HG02610 (cell line): ENCODE data around the gene LRRC3B.

Experiments used
- ATAC-seq: cut with Tn5 transposase; IDR thresholded peaks from one replicate; pipeline ENCODE4 v1.9.1; 2021; ENCODE audit warnings: mild to moderate bottlenecking, moderate library complexity; ENCODE audit not compliant: unreplicated experiment

Gene LRRC3B

GRCh38 chr3:26630669-26631389 is 8.3 kb downstream of the LRRC3B start:
- no peak for ATAC-seq

DNA sequence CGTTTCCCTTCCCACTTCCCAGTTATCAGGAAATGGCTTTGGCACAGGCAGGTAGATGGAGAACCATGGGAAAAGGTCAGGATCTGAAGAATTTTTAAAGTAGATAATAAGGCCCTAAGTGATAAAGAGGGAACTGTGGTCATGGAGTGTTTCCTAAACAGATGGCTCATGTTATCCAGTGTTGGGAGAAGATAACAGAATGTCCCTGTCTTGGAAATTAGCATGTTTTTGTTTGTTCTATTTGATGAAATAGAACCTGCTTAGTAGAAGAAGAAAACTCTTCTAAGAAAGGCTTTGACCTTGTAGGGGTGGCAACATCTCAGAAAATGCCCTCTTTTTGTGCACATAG is 8.8 kb downstream of the LRRC3B start:
- ATAC-seq = no peak

DNA sequence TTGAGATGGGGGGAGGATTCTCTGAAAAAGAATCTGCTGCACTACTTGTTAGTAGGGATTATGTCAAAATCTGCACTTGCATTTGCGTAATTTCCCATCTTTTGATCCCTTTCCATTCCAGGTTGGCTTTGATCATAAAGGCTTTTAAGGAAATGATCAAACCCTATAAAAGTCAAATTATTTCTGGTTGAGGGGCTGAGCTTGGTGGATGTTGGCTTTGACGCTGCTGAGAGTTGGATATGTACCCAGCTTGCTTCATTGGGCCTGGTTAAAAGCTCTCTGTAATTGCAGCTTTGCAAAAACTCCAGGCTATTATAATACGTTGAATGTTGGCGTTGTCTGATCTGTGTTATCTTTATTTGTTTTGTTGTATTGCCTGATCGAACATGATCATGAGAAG is 12.0 kb downstream of the LRRC3B start:
- ATAC-seq = no peak

DNA sequence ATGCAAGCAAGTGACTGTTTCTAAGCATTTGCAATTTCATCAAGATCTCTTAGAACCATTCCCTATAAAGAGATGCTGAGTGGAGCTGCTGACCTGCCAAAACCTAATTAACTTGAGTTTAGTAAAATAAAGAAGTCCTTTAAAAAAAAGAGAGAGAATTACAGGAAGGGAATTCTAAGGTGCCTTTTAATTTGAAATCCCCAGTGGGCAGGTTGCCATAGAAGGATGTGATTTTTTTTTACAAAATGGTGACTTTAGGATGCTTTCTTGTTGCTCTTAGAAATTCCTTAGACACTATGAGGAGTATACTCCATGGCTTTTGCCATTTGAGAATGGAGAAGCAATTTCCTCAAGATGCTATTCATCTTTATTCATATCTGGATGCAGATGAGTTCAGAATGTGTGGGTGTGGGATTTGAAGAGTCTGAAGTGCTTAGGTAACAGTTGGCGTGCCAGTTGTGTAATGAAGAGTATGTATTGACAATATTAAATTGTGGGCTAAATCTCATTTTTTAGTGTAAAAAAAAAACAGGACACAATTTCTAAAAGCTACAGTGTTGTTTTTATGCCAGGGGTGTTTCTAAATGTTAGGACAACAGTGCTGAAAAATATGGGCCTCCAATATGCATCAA is 13.6 kb downstream of the LRRC3B start:
- no peak for ATAC-seq

DNA sequence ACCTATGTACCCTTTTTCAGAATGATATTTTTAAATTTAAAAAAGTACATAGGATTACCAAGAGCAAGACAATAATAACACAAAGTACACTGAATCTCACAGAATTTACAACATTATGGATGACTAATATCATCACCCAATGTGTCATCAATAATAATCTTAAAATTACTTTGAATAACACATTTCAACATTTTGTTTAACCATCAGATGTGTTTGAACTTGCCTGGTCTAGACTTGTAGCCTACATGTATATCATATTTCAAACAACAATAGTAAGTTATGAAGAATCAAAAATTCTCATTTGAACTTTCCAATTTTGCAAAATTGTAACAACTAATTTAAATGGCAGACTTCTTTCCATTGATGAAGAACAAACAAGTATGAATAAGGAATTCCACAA is 15.1 kb downstream of the LRRC3B start:
- no peak for ATAC-seq

- ATAC-seq = no peak
Measured at GRCh38 chr3:26638113-26638512, 15.5 kb downstream of the LRRC3B start.

DNA sequence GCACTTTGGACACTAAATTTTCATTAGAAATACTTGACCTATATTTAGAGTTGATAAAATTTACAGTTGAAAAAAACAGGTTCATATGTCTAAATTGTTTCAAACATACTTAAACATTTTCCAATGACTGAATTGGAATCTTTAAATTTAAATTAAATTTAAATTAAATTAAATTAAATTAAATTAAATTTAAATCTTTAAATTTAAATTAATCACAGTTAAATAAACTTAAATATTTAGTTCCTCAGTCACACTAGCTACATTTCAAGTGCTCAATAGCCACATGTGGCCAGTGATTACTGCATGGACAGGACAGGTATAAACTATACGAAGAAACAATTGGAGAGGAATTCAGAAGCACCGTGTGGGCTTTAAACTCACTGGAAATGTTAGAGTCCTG is 16.8 kb downstream of the LRRC3B start:
- ATAC-seq = no peak

GRCh38 chr3:26647078-26647477 is 24.5 kb downstream of the LRRC3B start:
- no peak for ATAC-seq

DNA sequence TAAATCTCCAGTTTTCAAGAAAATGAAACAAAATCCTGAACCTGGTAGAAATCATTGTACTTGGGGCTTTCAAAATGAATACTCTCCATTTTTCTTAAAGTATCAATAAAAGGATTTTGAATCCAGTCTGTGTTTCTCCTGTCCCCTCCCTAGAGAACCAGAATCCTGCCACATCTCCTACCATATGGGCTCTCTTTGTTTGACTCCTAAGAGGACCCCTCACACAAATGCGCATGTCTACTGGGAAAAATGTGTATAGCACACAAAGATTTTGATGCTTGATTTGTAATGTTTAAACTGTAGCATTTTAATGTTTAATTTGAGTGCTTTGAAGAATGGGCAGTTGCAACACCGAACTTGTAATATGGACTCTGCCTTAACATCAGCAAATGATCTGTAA is 25.9 kb downstream of the LRRC3B start:
- ATAC-seq = no peak

DNA sequence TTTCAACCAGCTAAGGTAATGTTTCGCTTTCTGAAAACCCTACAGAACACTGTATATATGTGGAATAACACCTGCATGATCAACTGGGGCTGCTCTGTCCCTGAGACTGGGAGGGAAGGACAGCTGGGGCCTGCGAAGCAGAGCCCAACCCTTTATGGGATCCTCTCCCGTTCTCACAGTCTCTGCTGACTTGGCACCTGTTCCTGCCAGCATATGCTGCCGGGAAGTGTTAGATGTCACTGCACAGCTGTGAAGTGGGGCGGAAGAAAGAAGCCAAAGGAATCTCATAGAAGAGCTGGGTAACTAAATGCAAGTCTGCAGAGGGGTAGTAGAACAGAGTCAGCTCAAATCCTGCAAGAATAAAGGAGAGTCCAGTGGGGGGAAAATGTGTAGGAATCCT is 29.6 kb downstream of the LRRC3B start:
- no peak for ATAC-seq

DNA sequence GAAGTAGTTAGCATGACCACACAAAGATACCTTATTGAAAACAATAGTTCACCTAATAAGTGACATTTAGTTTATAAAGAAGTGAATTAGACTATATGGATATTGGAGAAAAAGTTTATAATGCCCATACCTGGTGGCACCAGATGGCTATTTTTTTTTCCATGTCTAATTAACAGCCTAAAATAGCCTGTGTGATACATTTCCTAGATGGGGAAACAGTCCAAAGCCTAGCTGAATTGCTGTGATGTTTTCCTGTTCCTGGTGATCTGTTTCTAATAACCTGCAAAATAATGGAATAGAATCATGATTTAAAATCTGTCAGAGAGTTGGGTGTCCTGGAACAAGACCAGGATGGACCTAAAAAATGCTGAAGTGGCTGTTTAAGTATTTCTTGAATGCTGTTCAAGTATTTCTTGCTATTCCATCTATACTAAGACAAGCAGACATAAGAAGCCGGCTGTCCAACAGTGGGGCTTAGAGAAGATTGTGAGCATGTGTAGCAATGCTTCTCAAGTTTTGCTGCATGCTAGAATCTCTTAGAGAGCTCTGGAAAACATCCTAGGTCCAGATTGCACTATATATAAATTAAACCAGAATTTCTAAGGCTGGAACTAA is 31.3 kb downstream of the LRRC3B start:
- ATAC-seq = no peak

GRCh38 chr3:26655231-26655630 is 32.7 kb downstream of the LRRC3B start:
- ATAC-seq = no peak

DNA sequence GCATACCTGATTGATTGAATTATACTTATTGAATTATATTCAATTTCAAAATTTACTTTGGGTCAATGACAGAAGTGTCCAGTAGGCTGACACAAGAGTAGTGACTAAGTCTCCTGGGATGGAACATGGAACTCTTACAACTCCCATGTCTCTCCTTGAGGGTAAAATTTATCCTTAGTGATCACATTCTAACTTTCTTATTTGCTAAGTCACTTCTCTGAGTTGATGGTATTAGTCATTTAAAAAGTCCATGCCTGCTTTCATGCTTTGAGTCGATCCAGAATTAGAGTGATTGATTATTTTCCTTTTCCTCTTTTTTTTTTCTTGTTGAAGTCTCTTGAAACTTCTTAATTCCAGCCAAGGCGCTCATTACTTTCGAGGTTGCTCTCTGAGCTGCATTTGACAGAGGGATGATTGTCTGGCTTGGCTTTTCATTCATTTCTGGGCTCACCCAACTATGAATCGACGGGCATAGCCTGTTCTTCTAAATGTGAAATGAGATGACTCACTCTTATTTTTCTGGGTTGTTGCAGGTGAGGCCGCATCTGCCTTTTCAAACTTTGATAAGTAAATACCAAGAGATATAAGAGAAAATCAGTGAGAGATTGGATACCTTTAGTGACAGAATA is 34.9 kb downstream of the LRRC3B start:
- ATAC-seq = no peak

GRCh38 chr3:26668171-26668570 is 45.6 kb downstream of the LRRC3B start:
- no peak for ATAC-seq

- ATAC-seq = no peak
Measured at GRCh38 chr3:26668696-26669095, 46.1 kb downstream of the LRRC3B start.

DNA sequence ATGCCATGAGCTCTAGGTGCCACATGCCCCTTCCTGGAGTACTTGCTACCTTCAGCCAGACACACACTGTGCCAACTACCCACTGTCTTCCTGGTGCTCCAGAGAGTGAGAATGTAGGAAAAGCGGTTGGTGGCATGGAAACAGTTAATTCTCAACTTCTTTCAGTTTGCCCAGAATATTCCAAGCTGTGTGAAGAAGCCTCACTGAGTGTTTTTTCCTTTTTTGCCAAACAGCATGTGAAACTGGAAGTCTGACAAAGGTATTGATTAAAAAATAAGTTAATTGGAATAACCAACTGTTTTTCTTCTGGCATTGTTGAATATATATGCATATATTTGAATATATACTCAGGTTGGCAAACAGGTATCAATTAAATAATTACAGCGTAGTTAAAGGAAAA is 52.8 kb downstream of the LRRC3B start:
- no peak for ATAC-seq

DNA sequence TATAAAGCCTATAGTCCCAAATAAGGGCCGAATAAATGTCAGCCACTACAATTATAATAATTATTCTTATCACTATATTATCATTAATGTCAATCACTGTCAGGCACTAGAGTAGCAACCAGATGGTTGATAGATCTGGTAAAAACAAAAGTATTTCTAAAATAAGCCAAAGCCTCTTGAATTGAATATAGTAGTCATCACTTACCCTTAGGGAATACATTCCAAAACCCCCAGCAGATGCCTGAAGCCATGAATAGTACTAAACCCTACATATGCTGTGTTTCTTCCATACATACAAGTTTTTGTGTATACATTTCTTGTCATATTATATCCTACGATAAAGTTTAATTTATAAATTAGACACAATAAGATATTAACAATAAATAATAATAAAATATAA is 59.1 kb downstream of the LRRC3B start:
- ATAC-seq = no peak

DNA sequence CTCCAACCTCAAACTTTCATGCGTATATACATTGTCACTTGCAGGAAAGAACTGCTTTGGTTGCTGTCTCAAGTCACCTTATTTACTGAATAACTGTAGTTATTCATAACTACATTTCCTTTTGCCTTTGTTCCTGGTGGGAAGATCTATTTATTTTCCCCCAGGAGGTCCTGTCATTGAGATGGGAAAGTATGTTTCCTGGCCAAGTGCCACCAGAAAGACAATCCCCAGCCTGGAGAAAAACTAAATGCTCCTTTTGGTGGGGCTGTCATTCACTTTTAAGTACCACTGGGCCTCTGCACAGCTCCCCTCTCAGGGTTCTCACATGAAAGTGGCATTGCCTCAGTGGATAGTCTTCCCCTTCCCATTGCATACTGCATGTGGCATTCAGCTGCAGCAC is 59.8 kb downstream of the LRRC3B start:
- no peak for ATAC-seq

GRCh38 chr3:26683902-26684301 is 61.3 kb downstream of the LRRC3B start:
- no peak for ATAC-seq

- ATAC-seq = no peak
Measured at GRCh38 chr3:26687466-26687865, 64.9 kb downstream of the LRRC3B start.

GRCh38 chr3:26699553-26699952 is 77.0 kb downstream of the LRRC3B start:
- ATAC-seq = no peak

DNA sequence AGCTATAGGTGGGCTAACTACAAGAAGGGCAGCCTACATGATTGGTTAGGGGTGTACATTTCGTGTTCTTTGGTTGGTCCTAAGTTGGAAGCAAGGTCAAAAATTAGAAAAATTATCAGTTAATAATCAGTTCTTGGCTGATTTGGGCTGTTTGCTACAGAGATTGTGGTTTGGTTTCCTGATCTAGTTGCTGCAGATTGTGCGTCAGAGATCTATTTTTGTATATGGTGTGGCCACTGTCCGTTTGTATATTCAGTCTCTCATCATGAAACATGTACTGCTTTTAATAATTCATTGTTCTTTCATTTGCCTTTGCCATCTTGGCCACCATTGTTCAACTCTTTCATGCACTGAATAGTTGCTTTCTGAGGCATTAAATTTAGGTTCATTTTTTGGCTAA is 80.9 kb downstream of the LRRC3B start:
- ATAC-seq = no peak
